Esophagus muscularis mucosa (tissue), 3 donors: ENCODE results near the gene CNTNAP2.

Experiments used
- CTCF ChIP-seq, 3 experiments: fragments of 200-600 bp in 2 of 3; fragments of 450-650 bp in 1 of 3; sonication (generic) in 2 of 3; IDR thresholded peaks; one replicate each; pipeline ENCODE4 v1.5.1; 2017 to 2019; ENCODE audit warnings: antibody characterized with exemption in 3 of 3, mild to moderate bottlenecking in 2 of 3, moderate library complexity in 1 of 3
- POLR2A ChIP-seq: fragments of 450-650 bp; IDR thresholded peaks from one replicate; pipeline ENCODE4 v1.6.1; 2017; ENCODE audit warnings: antibody characterized with exemption, moderate library complexity, mild to moderate bottlenecking, low read depth
- POLR2AphosphoS5 ChIP-seq, 2 donors: sonication (generic); formaldehyde crosslinking; IDR thresholded peaks; one replicate each; pipeline ENCODE4 v1.6.1; 2017; ENCODE audit warnings: antibody characterized with exemption in 2 of 2

- TF ChIP-seq CTCF (IDR thresholded peaks at IDR 0.05) (no peak), POLR2A (no peak), POLR2AphosphoS5 (IDR thresholded peaks at IDR 0.05) (no peak)
These were observed 2093.1 kb downstream of the CNTNAP2 start for GRCh38 chr7:148209643-148210190.
